ENCODE measurements around the gene LRRC4B.

LRRC4B gene

DNA sequence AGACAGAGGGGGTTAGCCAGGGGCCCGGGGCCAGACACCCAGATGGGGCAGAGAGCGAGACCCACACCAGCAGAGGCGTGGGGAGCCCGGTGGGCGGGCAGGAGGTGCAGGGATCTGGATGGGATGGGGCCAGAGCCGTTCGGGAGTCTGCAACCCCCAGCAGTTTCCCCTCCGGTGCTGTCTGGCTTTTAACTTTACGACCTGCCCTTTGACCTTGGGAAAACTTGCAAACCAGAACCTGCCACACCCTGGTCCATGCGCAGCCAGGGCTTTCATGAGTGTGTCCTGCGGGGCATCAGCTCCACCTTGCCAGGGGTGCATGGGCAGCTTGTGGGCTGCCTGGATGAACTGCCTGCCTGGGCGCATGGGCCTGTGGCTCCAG, 67.1 kb downstream of the LRRC4B start:
- no peak for DNase-seq

DNA sequence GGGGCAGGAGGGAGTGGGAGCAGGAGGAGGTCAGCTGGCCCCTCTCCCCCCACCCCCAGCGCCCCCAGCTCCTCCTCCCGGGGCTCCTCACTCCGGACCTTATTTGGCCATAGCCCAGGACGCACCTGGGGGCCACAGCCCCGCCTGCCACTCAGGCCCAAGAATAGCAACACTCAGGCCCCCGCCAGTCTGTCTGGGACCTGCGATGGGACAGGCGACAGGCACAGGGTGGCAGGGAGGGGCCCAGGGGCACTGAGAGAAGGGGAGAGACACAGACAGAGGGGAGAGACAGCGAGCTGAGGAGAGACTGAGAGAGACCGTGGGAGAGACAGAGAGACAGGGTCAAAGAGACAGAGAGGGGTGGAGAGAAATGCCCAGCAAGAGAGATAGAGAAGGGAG, 67.5 kb downstream of the LRRC4B start:
- DNase-seq, result no peak

DNA sequence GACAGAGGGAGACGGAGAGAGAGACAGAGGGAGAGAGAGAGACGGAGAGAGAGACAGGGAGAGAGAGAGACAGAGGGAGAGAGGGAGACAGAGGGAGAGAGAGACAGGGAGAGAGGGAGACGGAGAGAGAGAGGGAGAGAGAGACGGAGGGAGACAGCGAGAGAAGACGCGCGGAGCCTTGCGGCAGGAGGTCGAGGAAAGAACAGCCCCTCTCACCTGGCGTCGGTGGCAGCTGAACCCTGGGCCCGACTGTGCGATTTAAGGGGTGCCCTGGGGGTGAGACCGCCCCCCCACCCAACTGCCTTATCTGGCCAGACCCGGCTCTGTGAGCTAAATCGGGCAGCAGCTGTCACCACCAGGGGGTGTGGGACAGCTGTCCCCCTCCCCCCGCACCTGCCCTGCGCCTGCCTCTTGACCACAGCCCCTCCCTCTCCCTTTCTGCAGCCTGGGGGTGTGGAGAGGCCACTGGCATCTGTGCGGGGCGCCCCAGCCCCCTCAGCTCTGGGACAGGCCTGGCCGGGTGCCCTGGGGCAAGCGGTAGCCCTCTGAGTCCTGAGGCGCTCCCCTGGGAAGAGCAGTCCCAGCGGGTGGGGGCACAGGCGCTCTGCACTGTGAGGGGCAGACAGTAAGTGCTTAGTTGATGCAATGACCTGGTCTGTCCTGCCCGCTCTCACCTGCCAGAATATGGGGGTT, 68.0 kb downstream of the LRRC4B start:
- DNase-seq, result no peak

DNA sequence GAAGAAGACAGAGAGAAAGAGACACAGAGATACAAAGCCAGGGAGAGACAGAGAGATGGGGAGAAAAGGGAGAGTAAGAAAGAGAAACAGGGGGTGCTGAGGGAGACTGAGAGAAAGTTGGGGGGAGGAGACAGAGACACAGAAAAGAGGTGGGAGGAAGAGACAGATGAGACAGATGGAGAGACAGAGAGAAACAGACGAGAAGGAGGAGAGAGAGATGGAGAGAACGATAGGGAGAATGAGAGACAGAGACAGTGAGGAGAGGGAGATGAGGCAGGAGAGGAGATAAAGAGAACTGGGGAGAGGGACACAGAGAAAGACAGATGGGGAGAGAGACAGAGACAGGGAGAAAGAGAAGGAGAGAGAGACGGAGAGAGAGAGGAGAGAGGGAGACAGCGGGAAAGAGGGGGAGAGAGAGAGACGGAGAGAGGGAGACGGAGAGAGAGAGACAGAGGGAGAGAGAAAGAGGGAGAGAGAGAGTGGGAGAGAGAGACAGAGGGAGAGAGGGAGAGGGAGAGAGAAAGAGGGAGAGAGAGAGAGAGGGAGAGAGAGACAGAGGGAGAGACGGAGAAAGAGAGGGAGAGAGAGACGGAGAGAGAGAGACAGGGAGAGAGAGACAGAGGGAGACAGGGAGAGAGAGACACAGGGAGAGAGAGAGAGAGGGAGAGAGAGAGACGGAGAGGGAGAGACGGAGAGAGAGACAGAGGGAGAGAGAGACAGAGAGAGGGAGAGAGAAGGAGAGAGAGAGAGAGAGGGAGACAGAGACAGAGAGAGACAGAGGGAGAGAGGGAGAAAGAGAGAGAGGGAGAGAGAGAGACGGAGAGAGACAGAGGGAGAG, 69.8 kb downstream of the LRRC4B start:
- no peak for DNase-seq

GRCh38 chr19:50497022-50497405, 71.2 kb downstream of the LRRC4B start:
- DNase-seq, result no peak

DNA sequence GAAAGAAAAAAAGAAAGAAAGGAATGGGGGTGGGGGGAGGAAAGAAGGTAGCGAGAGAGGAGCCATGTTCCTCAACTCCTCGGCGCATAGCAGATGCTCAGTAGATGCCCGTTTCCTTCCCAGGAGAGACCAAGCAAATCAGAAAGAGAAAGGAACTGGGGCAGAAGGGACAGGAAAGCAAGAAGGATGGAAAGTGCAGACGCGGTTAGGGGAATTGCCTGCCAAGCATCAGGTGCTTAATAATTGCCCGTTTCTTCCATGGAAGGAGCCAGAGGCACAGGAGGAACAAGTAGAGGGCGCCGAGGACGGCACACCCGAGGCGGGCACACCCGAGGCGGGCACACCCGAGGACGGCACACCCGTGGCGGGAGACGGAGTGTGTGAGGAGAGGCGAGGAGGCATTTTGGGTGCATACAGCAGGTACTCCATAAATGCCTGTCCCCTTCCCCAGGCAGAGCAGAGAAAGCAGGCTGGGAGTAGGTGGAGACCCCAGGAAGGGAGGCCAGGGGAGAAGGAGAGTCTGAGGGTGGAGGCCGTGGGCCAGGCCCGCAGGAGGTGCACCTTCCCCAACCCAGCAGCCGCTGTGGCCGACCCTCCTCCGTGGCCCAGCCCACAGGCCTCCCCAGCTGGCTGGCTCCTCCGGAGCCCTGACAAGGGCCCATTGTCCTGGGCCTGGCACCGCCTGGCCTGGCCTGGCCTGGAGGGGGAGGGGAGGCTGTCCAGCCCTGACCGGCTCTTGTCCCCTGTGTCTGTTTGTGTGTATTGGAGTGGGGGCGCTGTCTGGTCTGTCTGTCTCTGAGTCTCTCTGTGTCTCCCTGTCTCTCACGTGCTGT, 71.8 kb downstream of the LRRC4B start:
- no peak for DNase-seq

DNA sequence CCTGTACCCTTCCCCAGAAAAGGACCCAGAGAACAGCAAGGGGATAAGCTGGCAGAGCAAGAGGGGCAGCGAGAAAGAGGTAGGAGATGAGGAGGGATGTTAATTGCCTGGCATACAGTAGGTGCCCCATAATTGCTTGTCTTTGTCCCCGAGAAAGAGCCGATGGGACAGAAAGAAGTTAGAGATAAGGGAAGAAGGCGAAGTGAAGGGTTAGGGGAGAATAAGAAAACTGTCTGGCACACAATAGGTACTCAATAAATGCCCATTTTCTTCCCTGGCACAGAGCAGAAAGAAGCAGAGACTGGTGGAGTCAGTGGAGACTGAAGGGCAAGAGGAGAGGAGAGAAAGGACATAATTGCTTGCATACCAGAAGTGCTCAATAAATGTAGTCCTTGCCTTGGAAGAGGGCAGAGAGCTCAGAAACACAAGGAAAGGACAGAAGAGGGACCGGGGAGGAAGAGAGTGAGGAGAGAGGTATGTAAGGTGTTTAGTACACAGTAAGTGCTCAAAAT, 73.2 kb downstream of the LRRC4B start:
- no peak for DNase-seq

- DNase-seq, result no peak
Observed at GRCh38 chr19:50494186-50495019, 73.8 kb downstream of the LRRC4B start.

GRCh38 chr19:50493171-50493570, 75.1 kb downstream of the LRRC4B start:
- no peak for DNase-seq

GRCh38 chr19:50492303-50493052, 75.8 kb downstream of the LRRC4B start:
- no peak for DNase-seq

DNA sequence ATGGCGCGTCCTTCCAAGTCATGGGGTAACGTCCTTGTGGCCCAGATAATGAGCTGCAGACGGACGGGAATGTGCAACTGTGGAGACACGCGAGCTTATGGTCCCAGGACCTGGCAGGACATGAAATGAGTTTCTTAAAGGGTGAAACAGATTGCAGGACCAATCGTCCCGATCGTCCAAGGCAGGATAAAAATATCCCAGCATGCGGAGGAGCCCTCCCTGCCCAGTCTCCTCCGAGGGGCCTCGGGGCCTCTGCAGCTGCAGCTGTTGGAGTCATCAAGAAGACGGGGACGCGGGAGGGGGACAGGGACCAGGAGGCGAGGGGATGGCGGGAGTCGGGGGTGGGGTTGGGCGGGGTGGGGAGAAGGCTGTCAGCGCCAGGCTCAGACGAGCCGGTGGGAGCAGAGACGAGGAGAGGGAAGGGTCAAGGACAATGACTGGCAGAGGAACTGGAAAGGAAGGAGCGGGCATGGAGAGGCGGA, 77.2 kb downstream of the LRRC4B start:
- no peak for DNase-seq

DNA sequence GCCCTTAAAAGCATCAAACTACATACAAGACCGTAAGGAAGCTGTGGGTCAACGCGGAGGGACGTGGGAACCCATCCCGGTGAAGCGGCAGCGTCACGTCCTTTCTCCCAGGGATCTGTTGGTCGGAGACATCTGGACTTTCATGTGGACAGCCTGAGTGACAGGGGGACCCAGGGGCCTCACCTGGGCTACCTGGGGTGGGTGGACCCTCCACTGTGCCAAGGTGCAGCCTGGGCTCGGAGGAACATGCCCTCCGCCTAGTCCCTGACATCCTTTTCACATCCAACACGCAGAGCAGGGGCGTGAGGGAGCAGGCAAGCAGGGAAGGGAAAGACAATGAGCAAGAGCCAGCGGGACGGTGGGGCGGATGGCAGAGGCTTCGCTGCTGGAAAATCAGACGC, 77.8 kb downstream of the LRRC4B start:
- DNase-seq, result no peak

DNA sequence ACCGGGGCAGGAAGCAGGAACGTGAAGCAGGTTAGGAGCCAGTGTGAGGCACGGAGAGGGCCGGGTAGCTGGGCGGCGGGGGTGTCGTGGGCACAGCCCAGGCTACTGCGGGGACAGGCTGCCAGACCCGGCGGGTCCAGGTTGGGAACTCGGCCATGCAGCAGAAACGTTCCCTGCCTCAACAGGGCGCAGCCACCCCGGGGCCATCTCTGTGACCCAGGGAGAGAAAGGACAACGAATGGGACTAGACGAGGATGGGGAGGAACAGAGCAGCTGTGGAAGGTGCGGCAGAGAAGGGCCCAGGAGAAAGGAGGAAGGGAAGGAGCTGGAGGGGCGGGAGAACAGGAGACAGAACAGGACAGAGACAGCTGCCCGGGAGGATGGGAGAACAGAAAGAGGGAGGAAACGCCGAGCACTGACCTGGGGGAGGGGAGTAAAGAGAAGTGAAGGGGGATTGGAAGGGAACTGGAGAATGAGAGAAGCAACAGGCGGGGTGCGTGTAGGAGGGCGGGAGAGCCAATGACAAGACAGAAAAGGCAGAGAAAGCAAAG, 78.7 kb downstream of the LRRC4B start:
- DNase-seq, result no peak

- DNase-seq, result no peak
Observed at GRCh38 chr19:50488389-50489194, 79.6 kb downstream of the LRRC4B start.

- no peak for DNase-seq
Observed at GRCh38 chr19:50486823-50487515, 81.3 kb downstream of the LRRC4B start.

DNA sequence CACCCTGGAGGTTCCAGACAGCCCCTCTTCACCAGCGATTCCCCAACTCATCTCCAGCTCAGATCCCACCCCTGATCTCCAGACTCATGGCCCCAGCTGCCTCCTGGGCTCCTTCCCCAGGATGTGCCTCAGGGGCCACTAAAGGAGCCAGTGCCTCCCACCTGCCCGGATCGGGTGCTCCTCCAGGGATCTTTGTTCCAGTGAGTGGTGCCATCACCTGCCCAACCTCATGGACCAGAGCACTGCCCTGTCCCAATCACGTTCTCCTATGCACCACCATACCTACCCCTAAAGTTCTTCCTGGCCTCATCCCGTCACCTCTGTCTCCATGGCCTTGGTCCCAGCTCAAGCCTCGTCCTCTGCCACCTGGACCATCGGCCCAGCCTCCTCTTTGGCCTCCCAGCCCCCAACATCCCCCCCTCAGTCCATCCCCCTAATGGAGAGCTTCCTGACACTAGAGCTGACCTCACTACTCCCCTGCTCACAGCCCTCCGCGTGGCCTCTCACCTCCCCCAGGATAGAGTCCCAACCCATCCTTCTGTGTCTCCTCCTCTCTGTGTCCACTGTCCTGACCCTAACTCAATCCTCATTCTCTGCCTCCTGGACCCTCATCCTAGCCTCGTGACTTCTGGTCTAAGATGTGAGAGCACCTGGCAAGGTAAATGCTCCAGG, 82.8 kb downstream of the LRRC4B start:
- no peak for DNase-seq

- DNase-seq, result no peak
Observed at GRCh38 chr19:50482916-50483315, 85.3 kb downstream of the LRRC4B start.

GRCh38 chr19:50482271-50482855, 85.9 kb downstream of the LRRC4B start:
- DNase-seq, result no peak
